Dermis blood vessel endothelial cell (primary cell): ENCODE measurements around the gene RIN2. TPM values are rescaled to one million over a fixed set of nuclear protein-coding genes. Genes with fewer than 3 reads are reported as not detected.

Experiments
- DNase-seq: peaks from one replicate; pipeline ENCODE4 v3.0.0; 2010
- total RNA-seq: library from RNA; depleted of rRNA; stranded (reverse); fragments of >200 nt; gene quantifications from 2 replicates; pipeline ENCODE4 v1.2.3, GENCODE V29; 2014

The RIN2 gene, protein sequence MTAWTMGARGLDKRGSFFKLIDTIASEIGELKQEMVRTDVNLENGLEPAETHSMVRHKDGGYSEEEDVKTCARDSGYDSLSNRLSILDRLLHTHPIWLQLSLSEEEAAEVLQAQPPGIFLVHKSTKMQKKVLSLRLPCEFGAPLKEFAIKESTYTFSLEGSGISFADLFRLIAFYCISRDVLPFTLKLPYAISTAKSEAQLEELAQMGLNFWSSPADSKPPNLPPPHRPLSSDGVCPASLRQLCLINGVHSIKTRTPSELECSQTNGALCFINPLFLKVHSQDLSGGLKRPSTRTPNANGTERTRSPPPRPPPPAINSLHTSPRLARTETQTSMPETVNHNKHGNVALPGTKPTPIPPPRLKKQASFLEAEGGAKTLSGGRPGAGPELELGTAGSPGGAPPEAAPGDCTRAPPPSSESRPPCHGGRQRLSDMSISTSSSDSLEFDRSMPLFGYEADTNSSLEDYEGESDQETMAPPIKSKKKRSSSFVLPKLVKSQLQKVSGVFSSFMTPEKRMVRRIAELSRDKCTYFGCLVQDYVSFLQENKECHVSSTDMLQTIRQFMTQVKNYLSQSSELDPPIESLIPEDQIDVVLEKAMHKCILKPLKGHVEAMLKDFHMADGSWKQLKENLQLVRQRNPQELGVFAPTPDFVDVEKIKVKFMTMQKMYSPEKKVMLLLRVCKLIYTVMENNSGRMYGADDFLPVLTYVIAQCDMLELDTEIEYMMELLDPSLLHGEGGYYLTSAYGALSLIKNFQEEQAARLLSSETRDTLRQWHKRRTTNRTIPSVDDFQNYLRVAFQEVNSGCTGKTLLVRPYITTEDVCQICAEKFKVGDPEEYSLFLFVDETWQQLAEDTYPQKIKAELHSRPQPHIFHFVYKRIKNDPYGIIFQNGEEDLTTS
- total RNA-seq = 88.0 and 111 TPM in 2 replicates

DNA sequence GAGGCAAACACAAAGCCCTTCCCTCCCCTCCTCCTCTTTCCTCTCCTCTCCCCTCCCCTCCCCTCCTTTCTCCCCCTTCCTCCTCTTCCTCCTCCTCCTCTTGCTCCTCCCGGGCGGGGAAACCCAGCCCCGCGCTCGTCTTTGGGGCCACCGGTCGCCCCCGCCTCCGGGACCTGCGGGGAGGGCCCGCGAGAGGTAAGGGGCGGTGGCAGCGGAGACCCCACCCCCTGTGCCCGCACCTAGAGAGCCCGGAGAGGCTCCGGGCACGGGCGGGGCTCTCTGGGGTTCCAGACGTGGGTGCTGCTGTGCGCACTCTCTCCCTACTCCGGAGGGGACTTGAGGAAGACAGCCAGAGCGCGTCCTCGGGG is at the start of gene RIN2:
Gene RIN2 (plus strand): TSS at position 126 of the 368 bp plus-strand sequence. CDS start 131,344 bp downstream, outside the sequence.
- no peak for DNase-seq

DNA sequence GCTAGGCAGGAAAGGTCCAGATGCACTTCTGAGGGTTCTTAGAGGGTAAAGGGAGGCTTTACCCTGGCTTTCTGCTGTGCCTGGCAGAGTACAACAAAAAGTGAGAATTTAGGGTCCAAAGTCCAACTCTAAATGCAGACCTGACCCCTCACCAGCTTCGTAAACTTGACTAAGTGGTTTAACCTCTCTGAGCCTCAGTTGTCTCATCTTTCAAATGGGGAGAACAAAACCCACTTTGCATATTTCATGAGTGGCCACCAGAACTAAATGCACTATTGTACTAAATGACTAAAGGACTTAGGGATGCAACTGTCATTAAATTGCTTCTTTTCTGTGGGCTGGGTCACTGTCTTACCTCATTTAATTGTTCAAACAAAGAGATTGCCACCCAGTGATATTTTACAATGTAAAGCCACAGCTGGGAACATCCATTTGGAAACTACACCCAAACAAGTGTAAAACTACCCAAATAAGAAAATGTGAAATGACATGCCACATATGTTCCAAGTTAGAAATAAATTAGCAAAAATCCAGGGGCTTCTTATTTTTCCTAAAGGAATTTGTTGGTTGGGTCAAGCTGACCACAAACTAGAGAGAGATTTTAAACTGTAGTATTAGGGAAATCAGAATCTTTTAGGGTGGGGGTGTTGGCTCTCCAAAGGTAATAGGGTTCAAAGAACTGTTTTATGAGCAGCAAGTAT is 48.3 kb upstream of the RIN2 start:
- no peak for DNase-seq

DNA sequence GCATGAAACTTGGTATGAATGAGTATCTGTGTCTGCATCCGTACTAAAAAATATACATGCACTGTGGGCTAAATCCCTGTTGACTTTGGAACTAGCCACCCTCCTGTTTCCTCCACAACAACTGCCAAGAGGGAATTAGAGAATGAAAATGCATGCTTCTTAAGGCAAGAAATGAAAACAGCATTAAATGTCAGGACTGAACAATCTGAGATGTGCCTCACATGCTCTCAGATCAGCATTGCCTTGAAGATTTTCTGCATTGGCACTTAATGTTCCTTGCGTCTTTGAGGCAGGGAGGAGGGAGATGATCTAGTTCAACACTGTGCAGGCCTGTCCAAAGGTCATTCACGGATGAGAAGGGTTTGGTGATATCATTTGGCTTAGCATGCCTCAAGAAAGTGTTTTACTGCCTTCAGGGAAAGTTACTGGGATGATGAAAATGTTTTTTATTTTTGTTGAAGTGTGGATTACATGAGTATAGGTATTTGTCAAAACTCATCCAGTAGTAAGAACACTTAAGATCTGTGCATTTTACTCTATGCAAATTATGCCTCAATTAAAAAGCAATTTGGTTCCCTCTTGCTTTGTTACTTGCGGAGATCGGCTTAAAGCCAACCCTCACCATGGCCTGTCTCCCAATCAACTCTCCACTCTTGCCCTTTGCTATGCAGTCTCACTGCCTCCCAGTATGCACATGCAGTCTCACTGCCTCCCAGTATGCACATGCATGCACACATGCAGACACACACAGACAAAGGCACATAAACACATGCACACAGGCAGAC is 47.5 kb upstream of the RIN2 start:
- no peak for DNase-seq

DNA sequence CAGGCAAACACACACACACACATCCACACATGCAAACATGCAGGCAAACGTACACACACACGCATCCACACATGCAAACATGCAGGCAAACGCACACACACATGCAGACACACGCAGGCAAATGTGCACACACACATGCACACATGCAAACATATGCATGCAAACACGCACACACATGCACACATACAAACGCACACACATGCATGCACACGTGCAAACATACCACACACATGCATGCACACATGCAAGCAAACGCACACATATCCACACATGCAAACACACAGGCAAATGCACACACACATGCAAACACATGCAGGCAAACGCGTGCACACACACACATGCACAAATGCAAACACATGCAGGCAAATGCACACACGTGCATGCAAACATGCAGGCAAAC is 46.9 kb upstream of the RIN2 start:
- no peak for DNase-seq

DNA sequence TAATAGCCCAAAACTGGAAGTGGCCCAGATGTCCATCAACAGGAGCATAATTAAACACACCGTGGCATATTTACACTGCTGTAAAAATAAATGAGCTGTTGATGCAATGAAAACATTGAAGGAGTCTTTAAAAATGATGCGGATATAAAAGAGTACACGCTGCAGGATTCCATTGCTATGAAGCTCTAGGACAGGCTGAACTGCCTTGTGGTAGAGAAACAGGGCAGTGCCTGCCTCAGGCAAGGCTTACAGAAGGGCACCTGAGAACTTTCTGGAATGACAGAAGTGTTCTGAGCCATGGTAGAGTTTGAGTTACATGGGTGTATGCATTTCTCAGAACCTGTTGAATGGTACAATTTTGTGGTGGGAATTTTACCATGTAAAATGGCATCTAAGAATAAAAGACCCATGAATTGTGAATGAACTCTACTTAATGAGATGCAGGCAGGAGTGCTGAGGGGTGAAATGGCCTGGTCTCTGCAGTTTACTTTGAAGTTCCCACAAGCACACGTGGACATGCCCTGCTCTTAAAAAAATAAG is 45.3 kb upstream of the RIN2 start:
- DNase-seq = no peak

DNA sequence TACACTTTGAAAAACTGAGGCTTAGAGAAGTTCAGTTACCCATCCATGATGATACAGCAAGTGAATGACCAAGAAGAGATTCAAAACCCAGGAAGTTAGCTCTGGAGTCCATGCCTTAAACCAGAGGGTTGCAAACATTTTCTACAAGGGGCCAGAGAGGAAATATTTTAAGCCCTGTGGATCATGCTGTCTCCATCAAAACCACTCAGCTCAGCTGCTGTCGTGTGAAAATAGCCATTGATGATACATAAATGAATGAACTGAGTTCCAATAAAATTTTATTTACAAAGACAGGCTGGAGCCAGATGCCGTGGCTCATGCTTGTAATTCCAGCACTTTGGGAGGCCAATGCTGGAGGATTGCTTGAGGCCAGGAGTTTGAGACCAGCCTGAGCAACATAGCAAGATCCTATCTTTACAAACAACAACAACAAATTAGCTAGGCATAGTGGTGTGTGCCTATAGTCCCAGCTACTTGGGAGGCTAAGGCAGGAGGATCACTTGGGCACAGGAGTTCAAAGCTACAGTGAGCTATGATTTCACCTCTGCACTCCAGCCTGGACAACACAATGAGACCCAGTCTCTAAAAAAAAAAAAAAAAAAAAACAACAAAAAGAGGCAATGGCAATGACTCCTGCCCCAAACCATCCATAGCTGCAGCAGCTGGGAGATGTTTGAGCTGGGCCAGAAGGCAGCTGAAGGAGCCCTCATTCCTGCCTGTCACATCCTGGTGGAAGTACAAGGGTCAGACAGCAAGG is 44.1 kb upstream of the RIN2 start:
- no peak for DNase-seq

DNA sequence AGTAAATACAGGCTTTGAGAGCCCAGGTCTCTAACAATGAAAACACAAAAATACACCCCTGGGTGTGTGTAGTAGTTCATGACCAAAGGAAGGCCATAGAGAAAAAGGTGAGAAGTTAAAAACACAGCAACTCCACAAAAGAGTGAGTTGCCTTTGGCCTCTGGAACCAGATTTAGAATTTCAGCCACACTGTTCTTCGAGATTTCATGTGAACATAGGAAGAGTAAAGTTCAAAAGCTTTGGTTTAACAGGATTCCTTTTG is 43.5 kb upstream of the RIN2 start:
- no peak for DNase-seq

DNA sequence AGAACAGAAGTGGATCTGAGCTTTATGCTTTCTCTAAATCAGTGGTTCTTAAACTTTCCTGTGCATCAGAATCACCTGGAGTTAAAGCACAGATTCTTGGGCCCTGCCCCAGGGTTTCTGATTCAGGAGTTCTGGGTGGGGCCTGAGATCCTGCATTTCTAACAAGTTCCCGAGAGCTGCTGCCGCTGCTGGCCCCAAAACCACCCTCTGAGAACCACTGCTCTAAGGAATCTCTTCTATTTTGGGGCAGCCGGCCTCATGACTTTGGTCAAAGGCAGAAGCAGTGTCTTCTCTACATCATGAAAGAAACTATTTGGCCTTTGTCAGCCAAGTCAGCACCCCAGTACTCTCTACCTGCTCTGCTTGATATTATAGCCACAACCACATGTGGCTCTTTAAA is 42.1 kb upstream of the RIN2 start:
- DNase-seq = no peak

DNA sequence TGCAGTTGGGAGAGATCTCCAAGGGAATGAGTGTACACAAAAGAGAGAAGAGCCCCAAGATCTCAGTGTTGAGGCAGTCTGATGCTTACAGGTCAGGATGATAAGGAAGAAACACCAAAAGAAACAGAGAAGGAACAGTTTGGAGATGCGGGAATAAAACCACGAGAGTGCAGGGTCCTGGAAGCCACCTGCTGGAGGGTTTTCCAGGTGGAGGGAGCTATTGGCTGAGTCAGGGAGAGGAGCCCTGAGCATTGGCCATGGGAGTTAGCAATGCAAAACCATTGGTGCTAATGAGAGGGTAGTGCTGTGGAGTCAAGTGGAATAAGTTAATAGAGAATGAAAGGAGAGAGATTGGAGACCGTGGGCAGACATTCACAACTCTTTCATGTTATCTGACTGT is 39.2 kb upstream of the RIN2 start:
- DNase-seq = no peak

DNA sequence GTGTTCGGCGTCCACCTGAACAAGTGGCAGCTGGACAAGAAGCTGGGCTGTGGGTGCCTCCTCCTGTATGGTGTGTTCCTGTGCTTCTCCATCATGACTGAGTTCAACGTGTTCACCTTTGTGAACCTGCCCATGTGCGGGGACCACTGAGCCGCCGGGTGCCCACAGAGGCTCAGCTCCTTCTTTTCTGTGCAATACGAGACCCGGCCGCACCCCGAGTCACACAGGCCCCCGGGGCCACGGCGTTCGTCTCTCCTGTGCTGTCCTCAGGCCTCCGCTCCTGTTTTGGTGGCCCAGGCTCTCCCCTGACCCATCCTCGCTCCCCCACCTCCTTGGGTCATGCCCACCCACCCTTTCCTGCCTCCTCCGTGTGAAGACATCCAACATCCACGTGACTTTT is 37.1 kb upstream of the RIN2 start:
- DNase-seq = no peak

DNA sequence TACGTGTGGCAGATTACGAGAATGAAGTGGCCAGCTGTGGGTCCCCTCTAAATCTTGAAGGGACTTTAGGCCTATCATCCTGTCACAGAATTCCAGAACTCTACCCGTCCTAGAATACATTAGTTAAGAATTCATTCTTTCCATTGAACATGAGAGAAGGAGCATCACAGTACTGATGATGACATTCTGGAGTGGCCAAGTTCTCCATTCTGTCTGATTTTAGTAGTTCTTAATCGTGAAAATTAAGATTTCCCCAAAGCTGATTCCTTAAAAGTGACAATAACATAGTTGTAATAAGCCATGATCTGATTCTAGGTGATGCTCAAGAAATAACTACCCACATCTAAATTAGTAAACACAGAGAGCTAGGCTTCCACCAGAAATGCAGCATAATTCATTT is 35.0 kb upstream of the RIN2 start:
- no peak for DNase-seq

DNA sequence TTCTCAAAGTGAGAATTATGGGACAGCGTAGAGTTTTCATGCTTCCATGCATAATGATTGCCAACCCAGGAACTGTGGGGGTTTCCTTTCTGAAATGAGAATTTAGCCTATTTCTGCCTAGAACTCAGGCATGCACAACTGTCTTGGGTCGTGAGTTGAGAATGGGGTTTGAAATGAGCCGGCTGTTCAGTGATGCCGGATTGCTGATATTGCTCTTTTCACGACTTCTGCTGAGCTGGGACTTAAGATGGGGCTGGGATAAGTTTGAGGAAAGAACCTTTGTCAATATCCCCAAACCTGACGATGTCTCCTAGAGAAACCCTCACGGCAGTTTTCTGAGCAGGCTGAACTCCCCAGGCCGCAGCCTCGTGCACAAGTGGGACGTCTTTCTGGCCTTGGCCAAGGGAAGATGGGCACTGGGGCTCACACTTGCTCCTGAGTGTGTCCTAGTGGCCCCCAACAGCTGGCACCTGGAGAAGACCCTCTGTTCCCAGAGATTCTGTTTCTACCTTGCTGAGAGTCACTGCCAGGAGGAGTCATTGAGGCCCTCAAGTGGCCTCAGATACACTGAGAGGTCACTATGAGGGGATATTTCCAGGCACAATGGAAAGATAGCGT is 34.1 kb upstream of the RIN2 start:
- DNase-seq = no peak

DNA sequence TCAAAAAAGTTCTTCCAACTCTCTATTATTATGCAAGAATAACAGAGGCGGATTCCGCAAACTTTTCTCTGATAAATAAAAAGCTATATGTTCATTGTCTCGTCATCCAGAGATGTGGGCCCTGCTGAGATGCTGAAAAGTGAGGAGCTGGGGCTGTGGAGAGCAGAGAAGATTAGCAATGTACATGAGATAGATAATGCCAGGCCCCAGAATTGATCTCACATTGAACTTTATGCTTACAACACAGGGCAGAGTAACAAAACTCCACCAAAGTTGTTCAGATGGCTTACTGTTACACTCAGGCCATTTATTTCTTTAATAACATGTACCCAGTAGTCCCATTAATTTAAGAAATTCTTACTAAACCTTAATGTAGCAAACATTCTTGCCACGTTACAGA is 32.7 kb upstream of the RIN2 start:
- no peak for DNase-seq

DNA sequence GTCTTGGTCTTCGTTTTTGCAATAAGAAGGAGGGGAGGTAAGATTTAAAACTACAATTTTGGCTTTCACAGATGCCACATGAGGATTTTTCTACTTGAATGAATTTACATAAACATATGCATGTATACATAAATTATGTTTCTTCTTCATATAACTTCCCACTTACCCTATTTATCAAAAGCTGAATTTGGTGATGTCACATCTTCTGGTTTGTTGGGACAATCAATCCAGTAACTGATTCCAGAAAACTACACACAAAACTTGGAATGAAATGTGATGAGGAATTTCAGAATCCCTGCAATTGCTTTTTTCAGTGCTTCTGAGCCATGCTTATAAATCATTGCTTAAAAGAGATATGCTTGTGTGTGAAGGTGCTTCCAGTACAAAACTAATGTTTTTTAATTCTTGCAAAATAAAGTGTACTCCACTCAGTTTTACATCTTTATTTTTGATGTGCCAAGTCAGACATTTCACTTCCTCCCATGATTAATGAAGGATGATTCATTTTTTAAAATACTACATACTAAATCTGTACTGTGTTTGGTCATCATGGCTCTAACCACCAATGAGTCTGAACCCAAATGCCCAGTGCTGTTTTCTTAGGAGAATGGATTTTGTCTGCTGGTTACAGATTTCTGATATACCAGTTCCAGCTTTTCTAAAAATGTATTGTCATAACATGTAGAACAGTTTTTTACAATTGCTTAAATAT is 32.1 kb upstream of the RIN2 start:
- peak; percentile 5 for DNase-seq

DNA sequence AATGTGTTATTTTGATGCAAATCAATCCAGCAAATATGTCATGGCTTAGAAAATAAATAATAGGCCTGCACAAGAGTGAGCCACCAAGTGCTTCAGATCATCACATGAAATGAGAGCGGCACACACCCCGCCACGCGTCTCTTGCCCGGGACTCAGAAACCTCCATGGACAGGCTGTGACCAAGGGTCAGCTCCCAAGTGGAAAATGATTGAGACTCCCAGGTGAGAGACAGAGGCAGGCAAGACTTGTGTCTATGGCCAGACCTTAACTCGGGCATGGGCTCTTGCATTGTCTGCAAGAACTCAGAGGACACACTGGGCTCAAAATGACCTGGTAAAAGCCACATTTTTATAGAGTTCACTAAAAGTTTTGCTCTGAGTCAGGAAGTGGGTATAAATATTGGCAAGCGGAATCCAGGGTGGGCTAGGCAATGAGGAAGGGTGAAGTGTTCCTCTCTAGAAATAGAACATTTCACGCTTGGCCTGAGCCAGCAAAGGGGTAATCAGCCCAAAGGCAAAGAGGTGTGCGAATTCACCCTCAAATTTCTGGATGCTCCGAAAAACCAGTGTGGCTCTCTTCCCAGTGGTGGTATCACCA is 30.7 kb upstream of the RIN2 start:
- no peak for DNase-seq

DNA sequence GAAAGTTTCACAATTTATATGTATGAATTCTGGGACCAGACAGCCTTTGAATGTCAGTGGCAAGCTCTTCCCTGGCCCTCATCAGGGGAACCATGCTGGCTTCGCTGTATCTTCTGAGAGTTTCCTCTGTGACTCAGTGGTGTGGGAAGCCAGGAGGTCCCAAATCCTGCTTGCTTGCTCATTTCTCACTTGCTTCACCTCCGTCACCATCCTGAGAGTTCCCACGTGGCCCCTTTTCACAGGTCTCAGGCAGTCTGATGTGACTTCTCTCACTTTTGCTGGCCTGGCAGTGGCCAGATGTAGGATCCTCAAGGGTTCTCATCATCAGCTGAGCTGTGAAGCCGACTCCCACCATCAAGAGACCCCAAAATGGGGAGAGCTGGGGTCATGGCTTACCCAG is 28.4 kb upstream of the RIN2 start:
- no peak for DNase-seq

DNA sequence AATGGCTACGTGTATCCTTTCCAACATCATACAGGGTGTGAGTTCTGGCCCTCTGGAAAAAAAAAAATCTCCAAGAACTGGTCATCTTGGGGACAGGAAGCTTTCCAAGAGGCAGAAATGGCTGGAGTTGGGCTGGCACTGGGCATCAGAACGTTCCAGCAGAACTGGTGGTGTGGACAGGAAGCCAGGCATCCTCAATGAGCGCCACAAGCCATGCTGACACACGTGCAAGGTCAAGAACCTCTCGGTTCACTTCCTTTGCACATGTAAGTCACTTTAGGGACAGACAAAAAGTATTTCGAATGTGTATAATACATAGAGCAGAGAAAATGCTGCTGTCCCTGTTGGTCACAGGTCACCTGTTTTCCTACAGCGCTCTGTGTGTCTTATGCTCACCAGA is 27.4 kb upstream of the RIN2 start:
- DNase-seq = peak; percentile 39

DNA sequence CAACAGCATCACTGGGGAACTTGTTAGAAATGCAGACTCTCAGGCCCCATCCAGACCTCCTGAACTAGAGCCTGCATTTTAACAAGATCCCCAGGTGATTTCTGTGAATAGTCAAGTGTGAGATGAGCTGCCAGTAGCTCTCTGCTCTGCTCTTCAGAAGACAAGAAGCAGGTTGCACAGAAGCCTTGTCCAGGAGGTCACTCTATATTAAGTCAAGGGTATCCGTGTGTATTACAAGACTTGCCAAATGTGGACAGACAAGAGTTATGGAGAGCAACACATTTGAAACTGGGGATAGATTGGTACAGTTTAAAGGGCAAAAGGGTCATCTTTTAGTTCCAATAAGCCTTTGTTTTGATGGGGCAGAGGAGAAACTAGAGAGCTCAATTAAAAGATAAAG is 23.2 kb upstream of the RIN2 start:
- no peak for DNase-seq

DNA sequence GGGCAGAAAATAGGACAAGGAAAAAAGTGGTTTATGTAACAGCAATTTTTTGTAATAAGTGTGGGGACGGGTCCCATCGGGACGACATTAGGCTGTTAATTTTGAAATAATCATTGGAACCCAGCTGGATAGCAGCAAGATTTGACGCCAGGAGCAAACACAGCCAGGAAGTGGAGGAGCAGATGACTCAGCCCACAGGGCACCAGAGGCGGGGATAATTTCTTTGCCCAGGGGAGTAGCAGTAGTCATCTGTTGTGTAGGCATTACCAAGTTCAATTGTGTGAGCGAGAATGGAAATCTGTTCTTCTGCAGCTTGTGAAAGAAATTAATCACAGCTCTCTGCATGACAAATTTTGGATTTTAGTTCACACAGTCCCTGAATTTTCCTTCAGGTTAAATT is 22.6 kb upstream of the RIN2 start:
- DNase-seq = peak; percentile 93

DNA sequence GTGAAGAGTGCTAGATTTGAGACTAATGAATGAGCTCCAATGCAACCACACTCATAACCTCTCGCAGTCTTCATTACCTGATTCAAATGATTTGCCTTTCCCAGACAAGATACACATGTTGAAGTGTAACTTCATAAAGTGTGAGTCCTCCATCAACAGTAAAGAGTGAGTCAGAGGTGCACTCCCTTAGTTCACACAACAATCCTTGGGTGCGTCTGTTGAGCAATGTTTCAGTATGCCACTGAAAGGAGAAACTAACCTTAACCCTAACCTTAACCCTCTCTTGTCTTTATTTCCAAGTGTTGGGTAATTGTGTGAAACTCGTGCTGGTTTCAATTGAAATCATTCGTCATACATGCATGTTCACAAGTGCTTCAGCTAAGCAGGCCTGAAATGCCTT is 21.0 kb upstream of the RIN2 start:
- no peak for DNase-seq
